HCT116 (cell line): Measurements from ENCODE around the gene FAM204A. TPM values are rescaled to one million over a fixed set of nuclear protein-coding genes. Genes with fewer than 3 reads are reported as not detected.

Experiments used
- ATAC-seq: fragments of 200-7000 bp; cut with Tn5 transposase; 2 replicates; pipeline ENCODE4 v1.9.1; 2020; ENCODE audit warnings: mild to moderate bottlenecking, moderate library complexity
- BruUV-seq: library from RNA; stranded (reverse); fragments of 400-500 nt; replicated peaks from 2 replicates; lab custom pipeline; 2021; lab: Mats Ljungman, UMichigan
- CTCF ChIA-PET: fragments of 300-600 bp; sonication (Branson Sonifier 250); formaldehyde crosslinking; loops from one replicate; lab custom pipeline; 2021; ENCODE audit warnings: antibody characterized with exemption; lab: Charles Lee
- POLR2A ChIA-PET: fragments of 300-600, 350-600 bp; sonication (Branson Sonifier 250); formaldehyde crosslinking; loops from one replicate; lab custom pipeline; 2021; ENCODE audit warnings: antibody characterized with exemption; lab: Charles Lee
- RAD21 ChIA-PET, 2 experiments: fragments of 300-600 bp; sonication (Branson Sonifier 250); formaldehyde crosslinking; loops; one replicate each; lab custom pipeline; 2023; ENCODE audit warnings: low total read pairs in 2 of 2; ENCODE audit not compliant: uncharacterized antibody in 2 of 2, unreplicated experiment in 2 of 2, low non-redundant PET in 1 of 2; lab: Charles Lee
- DNase-seq: peaks from one replicate; pipeline ENCODE4 v3.0.0-alpha.2; 2010; ENCODE audit warnings: low read depth, low spot score
- H2AFZ ChIP-seq: fragments of 200-600 bp; shearing (Covaris generic), sonication (generic); 2 replicates; pipeline ENCODE4 v1.6.1; 2017; ENCODE audit warnings: low read depth, mixed run types, mixed read lengths, antibody characterized with exemption, low read length; ENCODE audit not compliant: poor library complexity, severe bottlenecking
- H3K27ac ChIP-seq: 2 replicates; pipeline ENCODE4 v1.5.1; 2012; ENCODE audit warnings: low read depth, low read length
- H3K27me3 ChIP-seq: fragments of 200-600 bp; sonication (generic); 2 replicates; pipeline ENCODE4 v1.6.1; 2016; ENCODE audit warnings: mixed run types, low read length, mixed read lengths; ENCODE audit not compliant: insufficient read depth
- H3K36me3 ChIP-seq, 2 experiments: fragments of 200-500 bp in 1 of 2; fragments of 200-600 bp in 1 of 2; sonication (Bioruptor generic) in 1 of 2; sonication (generic) in 1 of 2; 2 replicates each; pipeline versions ENCODE4 v1.5.1 to v1.6.1; 2014 to 2016; ENCODE audit warnings: low read length in 2 of 2, inconsistent platforms in 1 of 2, mixed read lengths in 1 of 2, mixed run types in 1 of 2; ENCODE audit not compliant: insufficient read depth in 2 of 2, control insufficient read depth in 1 of 2
- H3K4me1 ChIP-seq, 2 experiments: fragments of 200-600 bp in 1 of 2; sonication (generic) in 1 of 2; 2 replicates each; pipeline versions ENCODE4 v1.5.1 to v1.6.1; 2012 to 2017; ENCODE audit warnings: low read length in 2 of 2, inconsistent platforms in 1 of 2, mild to moderate bottlenecking in 1 of 2, mixed read lengths in 1 of 2, mixed run types in 1 of 2, moderate library complexity in 1 of 2; ENCODE audit not compliant: insufficient read depth in 2 of 2, control insufficient read depth in 1 of 2
- H3K4me2 ChIP-seq: fragments of 200-600 bp; sonication (generic); 2 replicates; pipeline ENCODE4 v1.6.1; 2017; ENCODE audit warnings: mixed run types, low read length, mixed read lengths
- H3K4me3 ChIP-seq, 2 experiments: fragments of 200-600 bp in 1 of 2; sonication (generic) in 1 of 2; replicated peaks in 1 of 2; 2 replicates each; pipeline ENCODE4 v1.5.1; 2011 to 2016; ENCODE audit warnings: low read length in 2 of 2, control low read depth in 1 of 2, low read depth in 1 of 2, mild to moderate bottlenecking in 1 of 2, mixed read lengths in 1 of 2, mixed run types in 1 of 2
- H3K79me2 ChIP-seq: fragments of 200-600 bp; sonication (generic); 2 replicates; pipeline ENCODE4 v1.6.1; 2017; ENCODE audit warnings: mild to moderate bottlenecking, mixed run types, low read length, moderate library complexity, mixed read lengths; ENCODE audit not compliant: insufficient read depth
- H3K9ac ChIP-seq: fragments of 200-600 bp; sonication (generic); 2 replicates; pipeline ENCODE4 v1.6.1; 2016; ENCODE audit warnings: low read length, mixed read lengths
- H3K9me2 ChIP-seq: fragments of 200-600 bp; sonication (generic), shearing (Covaris generic); 2 replicates; pipeline ENCODE4 v1.6.1; 2017; ENCODE audit warnings: mixed run types, mild to moderate bottlenecking, moderate library complexity; ENCODE audit not compliant: insufficient read depth
- H3K9me3 ChIP-seq, 2 experiments: fragments of 200-500 bp in 1 of 2; fragments of 200-600 bp in 1 of 2; sonication (Bioruptor generic) in 1 of 2; sonication (generic) in 1 of 2; 2 replicates each; pipeline ENCODE4 v1.6.1; 2014 to 2017; ENCODE audit warnings: low read length in 2 of 2, mixed read lengths in 2 of 2, inconsistent platforms in 1 of 2, low read depth in 1 of 2, mild to moderate bottlenecking in 1 of 2, mixed run types in 1 of 2, moderate library complexity in 1 of 2; ENCODE audit not compliant: control insufficient read depth in 1 of 2, insufficient read depth in 1 of 2
- H4K20me1 ChIP-seq: fragments of 200-600 bp; sonication (generic), shearing (Covaris generic); 2 replicates; pipeline ENCODE4 v1.6.1; 2017; ENCODE audit warnings: mixed run types, mild to moderate bottlenecking, moderate library complexity; ENCODE audit not compliant: insufficient read depth
- ATF3 ChIP-seq: IDR thresholded peaks from 2 replicates; pipeline ENCODE4 v1.6.1; 2012
- EGR1 ChIP-seq: IDR thresholded peaks from 2 replicates; pipeline ENCODE4 v1.6.1; 2012; ENCODE audit warnings: low read depth
- ELF1 ChIP-seq: IDR thresholded peaks from 2 replicates; pipeline ENCODE4 v1.6.1; 2012; ENCODE audit warnings: low read depth, borderline replicate concordance
- EZH2 ChIP-seq: fragments of 200-600 bp; sonication (generic); IDR thresholded peaks from 2 replicates; pipeline ENCODE4 v1.6.1; 2017; ENCODE audit warnings: antibody characterized with exemption, mixed run types
- POLR2A ChIP-seq: IDR thresholded peaks from 2 replicates; pipeline ENCODE4 v1.7.0; 2011; ENCODE audit warnings: borderline replicate concordance; ENCODE audit not compliant: insufficient read depth, insufficient read length; ENCODE audit errors: extremely low read depth
- POLR2AphosphoS5 ChIP-seq: IDR thresholded peaks from 2 replicates; pipeline ENCODE4 v1.6.1; 2011; ENCODE audit warnings: mild to moderate bottlenecking, low read depth, low read length, moderate library complexity
- REST ChIP-seq: IDR thresholded peaks from 2 replicates; pipeline ENCODE4 v1.6.1; 2012; ENCODE audit warnings: low read depth
- SIN3A ChIP-seq: IDR thresholded peaks from 2 replicates; pipeline ENCODE4 v1.6.1; 2012; ENCODE audit warnings: low read depth
- SP1 ChIP-seq: IDR thresholded peaks from 2 replicates; pipeline ENCODE4 v1.6.1; 2012; ENCODE audit warnings: low read depth
- SRF ChIP-seq: IDR thresholded peaks from 2 replicates; pipeline ENCODE4 v1.6.1; 2012; ENCODE audit warnings: low read depth
- YY1 ChIP-seq: IDR thresholded peaks from 2 replicates; pipeline ENCODE4 v1.6.1; 2011; ENCODE audit warnings: low read length, low read depth, moderate library complexity, mild to moderate bottlenecking; ENCODE audit not compliant: insufficient replicate concordance; ENCODE audit errors: extremely low read depth
- ZBTB33 ChIP-seq: IDR thresholded peaks from 2 replicates; pipeline ENCODE4 v1.6.1; 2011; ENCODE audit warnings: mild to moderate bottlenecking, low read length, moderate library complexity; ENCODE audit not compliant: insufficient replicate concordance; ENCODE audit errors: extremely low read depth
- ZNF274 ChIP-seq: fragments of 200-500 bp; sonication (Bioruptor generic); IDR thresholded peaks from 2 replicates; pipeline ENCODE4 v1.6.1; 2014; ENCODE audit warnings: mild to moderate bottlenecking, low read depth, low read length, inconsistent platforms
- intact Hi-C: fragments of 100-400 bp; cut with micrococcal nuclease; formaldehyde crosslinking; loops from 2 replicates; pipeline ENCODE4 v1.10.0; 2022
- total RNA-seq: library from RNA; stranded (reverse); gene quantifications from one replicate; pipeline ENCODE4 v1.2.1, GENCODE V29; 2021; ENCODE audit not compliant: unreplicated experiment

The FAM204A gene
- total RNA-seq, 1 experiment from 2014 or later = 79.5 TPM

GRCh38 chr10:118339111-118339510 is 3.0 kb downstream of the FAM204A start:
- Histone ChIP-seq H3K9me3 (no peaks in the 10 kb centered on the region), H3K36me3 (peaks cover 16 to 18% of the 10 kb centered on the region in 2 experiments), H3K4me1 (peaks cover 6 to 15% of the 10 kb centered on the region in 2 experiments), H4K20me1 (no peaks in the 10 kb centered on the region; the same call in 1 of the 2 replicates), H3K4me3 (no peak overlapping the region), H3K79me2 (peaks cover 59% of the 10 kb centered on the region), H3K4me2 (no peak overlapping the region), H3K27me3 (no peaks in the 10 kb centered on the region), H3K9ac (no peak overlapping the region), H2AFZ (no peak overlapping the region), H3K9me2 (no peaks in the 10 kb centered on the region), H3K27ac (no peak overlapping the region)
- DNase-seq (no peak), ATAC-seq (no peak)
- no TSS peak for BruUV-seq
- CTCF ChIA-PET = no interaction called here
- TF ChIP-seq POLR2A = no peak
- TF ChIP-seq YY1 = no peak
- TF ChIP-seq ZBTB33 = no peak
- TF ChIP-seq SRF = no peak
- no peak for TF ChIP-seq POLR2AphosphoS5
- TF ChIP-seq EGR1 = no peak
- no peak for TF ChIP-seq ATF3
- no peak for TF ChIP-seq ELF1
- TF ChIP-seq SIN3A = no peak
- TF ChIP-seq EZH2 = no peak
- TF ChIP-seq ZNF274 = no peak
- TF ChIP-seq SP1 = no peak
- TF ChIP-seq REST = no peak
- intact Hi-C loops = no loop called here
- POLR2A ChIA-PET = no interaction called here
- RAD21 ChIA-PET = no interaction called here
